HepG2 (cell line): ENCODE measurements around the gene GGA2. TPM values are rescaled to one million over a fixed set of nuclear protein-coding genes. Genes with fewer than 3 reads are reported as not detected.

Experiments
- ATF7-NPFF ChIP-seq: sonication (generic); formaldehyde crosslinking; IDR thresholded peaks from 2 replicates; pipeline ENCODE4 v1.8.1; 2023; ENCODE audit warnings: mild to moderate bottlenecking, low read depth, missing genetic modification reagents, moderate library complexity
- DMAP1 ChIP-seq: IDR thresholded peaks from 2 replicates; pipeline ENCODE4 v1.6.1; 2016
- DNMT3B ChIP-seq: conservative IDR thresholded peaks from 2 replicates; pipeline ENCODE4 v1.6.1; 2016; ENCODE audit warnings: missing biosample characterization, control low read depth
- FOXA1 ChIP-seq, 2 experiments: fragments of 450-650 bp in 1 of 2; sonication (generic) in 1 of 2; formaldehyde crosslinking in 1 of 2; IDR thresholded peaks; 2 replicates each; pipeline versions ENCODE4 v1.4.0 to v1.6.1; 2016 to 2020; ENCODE audit warnings: missing genetic modification reagents in 1 of 2
- JUND ChIP-seq: sonication (generic); formaldehyde crosslinking; IDR thresholded peaks from 2 replicates; pipeline ENCODE4 v1.8.0; 2022; ENCODE audit warnings: mild to moderate bottlenecking, missing genetic modification reagents
- MTF1 ChIP-seq: sonication (generic); formaldehyde crosslinking; IDR thresholded peaks from 2 replicates; pipeline ENCODE4 v1.5.0; 2020; ENCODE audit warnings: missing genetic modification reagents
- NFATC3 ChIP-seq: sonication (generic); formaldehyde crosslinking; IDR thresholded peaks from 2 replicates; pipeline ENCODE4 v1.5.1; 2020; ENCODE audit warnings: mild to moderate bottlenecking, missing genetic modification reagents
- REL ChIP-seq: sonication (generic); formaldehyde crosslinking; conservative IDR thresholded peaks from 2 replicates; pipeline ENCODE4 v1.8.0; 2022; ENCODE audit warnings: mild to moderate bottlenecking, missing genetic modification reagents, moderate library complexity
- SP5 ChIP-seq: IDR thresholded peaks from 2 replicates; pipeline ENCODE4 v1.6.1; 2016; ENCODE audit warnings: low read depth, borderline replicate concordance
- THAP8 ChIP-seq: sonication (generic); formaldehyde crosslinking; IDR thresholded peaks from 2 replicates; pipeline ENCODE4 v1.5.1; 2020; ENCODE audit warnings: missing genetic modification reagents, mild to moderate bottlenecking, borderline replicate concordance
- ZNF225 ChIP-seq: sonication (generic); formaldehyde crosslinking; IDR thresholded peaks from 2 replicates; pipeline ENCODE4 v1.4.0; 2020; ENCODE audit warnings: mild to moderate bottlenecking, missing genetic modification reagents
- ZNF256 ChIP-seq: sonication (generic); formaldehyde crosslinking; conservative IDR thresholded peaks from 2 replicates; pipeline ENCODE4 v1.4.0; 2020; ENCODE audit warnings: missing genetic modification reagents
- ZNF484 ChIP-seq: sonication (generic); formaldehyde crosslinking; IDR thresholded peaks from 2 replicates; pipeline ENCODE4 v1.5.1; 2020; ENCODE audit warnings: mild to moderate bottlenecking, low read depth, missing genetic modification reagents, borderline replicate concordance
- ZNF512 ChIP-seq: sonication (generic); formaldehyde crosslinking; IDR thresholded peaks from 2 replicates; pipeline ENCODE4 v1.4.0; 2020; ENCODE audit warnings: mild to moderate bottlenecking, missing genetic modification reagents
- ZNF615 ChIP-seq: sonication (generic); formaldehyde crosslinking; IDR thresholded peaks from 2 replicates; pipeline ENCODE4 v1.5.0; 2020; ENCODE audit warnings: mild to moderate bottlenecking, missing genetic modification reagents, borderline replicate concordance
- ZNF781 ChIP-seq: sonication (generic); formaldehyde crosslinking; IDR thresholded peaks from 2 replicates; pipeline ENCODE4 v1.5.1; 2020; ENCODE audit warnings: borderline replicate concordance, mild to moderate bottlenecking, missing genetic modification reagents; ENCODE audit errors: not compliant biosample characterization
- ZSCAN9 ChIP-seq: IDR thresholded peaks from 2 replicates; pipeline ENCODE4 v1.6.1; 2016; ENCODE audit warnings: borderline replicate concordance
- polyA plus RNA-seq, 8 experiments: library from polyadenylated mRNA; depleted of rRNA in 3 of 8; stranded (reverse) in 7 of 8; unstranded in 1 of 8; fragments of >200 nt; fragmentation: Illumina TruSeq in 4 of 8; extraction: Trizol in 4 of 8; gene quantifications; 2 replicates each; pipeline versions ENCODE4 v1.2.1 to v1.2.3, GENCODE V29; 2011 to 2016; ENCODE audit warnings: low read depth in 4 of 8, missing spikeins in 1 of 8, mixed read lengths in 1 of 8; ENCODE audit not compliant: insufficient read depth in 1 of 8
- total RNA-seq, 5 experiments: library from RNA; depleted of rRNA; stranded (reverse); fragments of >200 nt; fragmentation: Illumina TruSeq; extraction: Trizol; gene quantifications; 2 replicates each; pipeline ENCODE4 v1.2.3, GENCODE V29; 2016; ENCODE audit warnings: low read depth in 1 of 5
- TF ChIP-seq, protein P1 (sequence below): sonication (generic); formaldehyde crosslinking; IDR thresholded peaks from 2 replicates; pipeline ENCODE4 v1.8.1; 2023; ENCODE audit warnings: mild to moderate bottlenecking, missing genetic modification reagents
- TF ChIP-seq, protein P2 (sequence below): sonication (generic); formaldehyde crosslinking; IDR thresholded peaks from 2 replicates; pipeline ENCODE4 v1.4.0; 2020; ENCODE audit warnings: missing genetic modification reagents, borderline replicate concordance

The GGA2 gene
- total and polyA plus RNA-seq, 2 of the 13 experiments (the other 11 are each of a cell fraction or from before 2014, with no cell fraction given), result 51.5 to 69.8 TPM

- TF ChIP-seq ZNF512, result no peak
- peak; percentile 99 for TF ChIP-seq ATF7-NPFF
- peak; percentile 78 for TF ChIP-seq DMAP1 (CRISPR knock-in tag)
- TF ChIP-seq, protein P1, sequence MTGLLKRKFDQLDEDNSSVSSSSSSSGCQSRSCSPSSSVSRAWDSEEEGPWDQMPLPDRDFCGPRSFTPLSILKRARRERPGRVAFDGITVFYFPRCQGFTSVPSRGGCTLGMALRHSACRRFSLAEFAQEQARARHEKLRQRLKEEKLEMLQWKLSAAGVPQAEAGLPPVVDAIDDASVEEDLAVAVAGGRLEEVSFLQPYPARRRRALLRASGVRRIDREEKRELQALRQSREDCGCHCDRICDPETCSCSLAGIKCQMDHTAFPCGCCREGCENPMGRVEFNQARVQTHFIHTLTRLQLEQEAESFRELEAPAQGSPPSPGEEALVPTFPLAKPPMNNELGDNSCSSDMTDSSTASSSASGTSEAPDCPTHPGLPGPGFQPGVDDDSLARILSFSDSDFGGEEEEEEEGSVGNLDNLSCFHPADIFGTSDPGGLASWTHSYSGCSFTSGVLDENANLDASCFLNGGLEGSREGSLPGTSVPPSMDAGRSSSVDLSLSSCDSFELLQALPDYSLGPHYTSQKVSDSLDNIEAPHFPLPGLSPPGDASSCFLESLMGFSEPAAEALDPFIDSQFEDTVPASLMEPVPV (CRISPR knock-in tag), result peak; percentile 95; the same call in 1 of the 2 replicates
- peak; percentile 72 for TF ChIP-seq ZNF781 (CRISPR knock-in tag)
- TF ChIP-seq SP5 (CRISPR knock-in tag), result peak; percentile 95
- TF ChIP-seq ZNF225, result peak; percentile 96
- peak; percentile 81 for TF ChIP-seq MTF1 (CRISPR knock-in tag)
- TF ChIP-seq NFATC3 (CRISPR knock-in tag), result no peak
- peak; percentile 89; the same call in 1 of the 2 replicates for TF ChIP-seq ZNF484
- TF ChIP-seq ZNF256, result peak; percentile 92
- no peak for TF ChIP-seq ZNF615 (CRISPR knock-in tag)
- TF ChIP-seq REL, result no peak; the same call in 1 of the 2 replicates
- TF ChIP-seq, protein P2, sequence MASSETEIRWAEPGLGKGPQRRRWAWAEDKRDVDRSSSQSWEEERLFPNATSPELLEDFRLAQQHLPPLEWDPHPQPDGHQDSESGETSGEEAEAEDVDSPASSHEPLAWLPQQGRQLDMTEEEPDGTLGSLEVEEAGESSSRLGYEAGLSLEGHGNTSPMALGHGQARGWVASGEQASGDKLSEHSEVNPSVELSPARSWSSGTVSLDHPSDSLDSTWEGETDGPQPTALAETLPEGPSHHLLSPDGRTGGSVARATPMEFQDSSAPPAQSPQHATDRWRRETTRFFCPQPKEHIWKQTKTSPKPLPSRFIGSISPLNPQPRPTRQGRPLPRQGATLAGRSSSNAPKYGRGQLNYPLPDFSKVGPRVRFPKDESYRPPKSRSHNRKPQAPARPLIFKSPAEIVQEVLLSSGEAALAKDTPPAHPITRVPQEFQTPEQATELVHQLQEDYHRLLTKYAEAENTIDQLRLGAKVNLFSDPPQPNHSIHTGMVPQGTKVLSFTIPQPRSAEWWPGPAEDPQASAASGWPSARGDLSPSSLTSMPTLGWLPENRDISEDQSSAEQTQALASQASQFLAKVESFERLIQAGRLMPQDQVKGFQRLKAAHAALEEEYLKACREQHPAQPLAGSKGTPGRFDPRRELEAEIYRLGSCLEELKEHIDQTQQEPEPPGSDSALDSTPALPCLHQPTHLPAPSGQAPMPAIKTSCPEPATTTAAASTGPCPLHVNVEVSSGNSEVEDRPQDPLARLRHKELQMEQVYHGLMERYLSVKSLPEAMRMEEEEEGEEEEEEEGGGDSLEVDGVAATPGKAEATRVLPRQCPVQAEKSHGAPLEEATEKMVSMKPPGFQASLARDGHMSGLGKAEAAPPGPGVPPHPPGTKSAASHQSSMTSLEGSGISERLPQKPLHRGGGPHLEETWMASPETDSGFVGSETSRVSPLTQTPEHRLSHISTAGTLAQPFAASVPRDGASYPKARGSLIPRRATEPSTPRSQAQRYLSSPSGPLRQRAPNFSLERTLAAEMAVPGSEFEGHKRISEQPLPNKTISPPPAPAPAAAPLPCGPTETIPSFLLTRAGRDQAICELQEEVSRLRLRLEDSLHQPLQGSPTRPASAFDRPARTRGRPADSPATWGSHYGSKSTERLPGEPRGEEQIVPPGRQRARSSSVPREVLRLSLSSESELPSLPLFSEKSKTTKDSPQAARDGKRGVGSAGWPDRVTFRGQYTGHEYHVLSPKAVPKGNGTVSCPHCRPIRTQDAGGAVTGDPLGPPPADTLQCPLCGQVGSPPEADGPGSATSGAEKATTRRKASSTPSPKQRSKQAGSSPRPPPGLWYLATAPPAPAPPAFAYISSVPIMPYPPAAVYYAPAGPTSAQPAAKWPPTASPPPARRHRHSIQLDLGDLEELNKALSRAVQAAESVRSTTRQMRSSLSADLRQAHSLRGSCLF, result no peak
- TF ChIP-seq JUND (CRISPR knock-in tag), result 0 out of 2 replicates have a peak, but pooled peaks have one; percentile 27
- TF ChIP-seq THAP8, result no peak
- TF ChIP-seq FOXA1 (IDR thresholded peaks at IDR 0.05), result no peak
- peak; percentile 39; the same call in 1 of the 2 replicates for TF ChIP-seq FOXA1 (CRISPR knock-in tag; IDR thresholded peaks at IDR 0.05)
- peak; percentile 92 for TF ChIP-seq ZSCAN9 (CRISPR knock-in tag)
- TF ChIP-seq DNMT3B (CRISPR knock-in tag), result 0 out of 2 replicates have a peak, but pooled peaks have one; percentile 59
Measured at GRCh38 chr16:23510164-23510914, at the start of gene GGA2 (continued).
